ENCODE measurements around the gene PCNP. TPM values are rescaled to one million over a fixed set of nuclear protein-coding genes. Genes with fewer than 3 reads are reported as not detected.

Gene PCNP
- total and polyA plus RNA-seq, 2 donors (not counting 3 experiments of a cell fraction or from before 2014, with no cell fraction given), result 22.7 to 137 TPM

GRCh38 chr3:101635954-101636798 is 62.2 kb downstream of the PCNP start:
- CTCF ChIA-PET, result interaction anchor here (1.0 to 2.5 kb wide), 4 partner anchors 39 to 1174 kb away, joined by 3 to 6 read pairs (median 3); no protein-coding TSS in a partner anchor
- peak; percentile 93 for FAIRE-seq

More at GRCh38 chr3:101635954-101636798, 62.2 kb downstream of the PCNP start:
- Histone ChIP-seq H3K4me1 (ENCODE audit: control insufficient read depth, extremely low read depth, insufficient read depth, low read length) (no peaks in the 10 kb centered on the region), H3K9me3 (replicated peaks; ENCODE audit: control insufficient read depth, insufficient read depth, low read length) (no peaks in the 10 kb centered on the region), H3K27ac (ENCODE audit: insufficient read depth, low read depth, low read length) (no peak overlapping the region), H3K27me3 (ENCODE audit: control insufficient read depth in 2 of 2, insufficient read depth in 2 of 2, low read length in 2 of 2) (no peaks in the 10 kb centered on the region), H3K79me2 (ENCODE audit: control insufficient read depth, insufficient read depth, low read length) (no peaks in the 10 kb centered on the region), H2AFZ (ENCODE audit: low read depth, low read length) (peak overlapping the region; percentile 36), H3K9me1 (replicated peaks; ENCODE audit: control insufficient read depth, extremely low read depth, insufficient read depth, low read length) (no peaks in the 10 kb centered on the region), H4K20me1 (replicated peaks; ENCODE audit: control insufficient read depth, extremely low read depth, insufficient read depth, low read length) (no peaks in the 10 kb centered on the region), H3K4me2 (ENCODE audit: insufficient read depth, low read length) (no peak overlapping the region), H3K36me3 (ENCODE audit: control insufficient read depth in 2 of 2, extremely low read depth in 1 of 2, insufficient read depth in 2 of 2, low read length in 2 of 2) (no peaks in the 10 kb centered on the region), H3K9ac (replicated peaks; ENCODE audit: extremely low read depth, insufficient read depth, low read length) (no peak overlapping the region), H3K4me3 (replicated peaks in 1 of 3; ENCODE audit: insufficient read depth in 1 of 3, low read depth in 1 of 3, low read length in 3 of 3) (no peak overlapping the region)
- POLR2A ChIA-PET, result no interaction called here
- TF ChIP-seq GATA2 (IDR thresholded peaks at IDR 0.05; ENCODE audit: insufficient read depth, insufficient read length, low read depth, low read length), result no peak
- peak; percentile 69 to 71 for TF ChIP-seq CTCF (IDR thresholded peaks at IDR 0.05; ENCODE audit: extremely low read depth in 1 of 2, insufficient read depth in 1 of 2, low read depth in 1 of 2, low read length in 2 of 2)
- DNase-seq (ENCODE audit: low read depth, low spot score), result peak; percentile 60
- no TSS peak for BruUV-seq (replicated peaks)
- dilution Hi-C loops (cut with MboI; ENCODE audit: extremely low pct_ligation_motif_present, low sequenced_read_pairs), result no loop called here
- intact Hi-C loops (cut with micrococcal nuclease), result loop anchor here (1.0 to 10.0 kb wide), 5 partner anchors 63 to 1171 kb away; no protein-coding TSS in a partner anchor
